NB4 (cell line): Measurements from ENCODE around the gene PLXNA2.

Source experiments
- CTCF ChIP-seq: IDR thresholded peaks from one replicate; pipeline ENCODE4 v1.5.1; 2012; ENCODE audit warnings: low read depth, low read length
- MAX ChIP-seq: IDR thresholded peaks from 2 replicates; pipeline ENCODE4 v1.6.1; 2011; ENCODE audit warnings: low read depth, low read length
- MYC ChIP-seq: IDR thresholded peaks from 2 replicates; pipeline ENCODE4 v1.6.1; 2011; ENCODE audit warnings: low read depth, low read length
- POLR2A ChIP-seq: IDR thresholded peaks from 2 replicates; pipeline ENCODE4 v1.6.1; 2011; ENCODE audit warnings: mild to moderate bottlenecking; ENCODE audit not compliant: insufficient read length; ENCODE audit errors: extremely low read depth

- TF ChIP-seq CTCF (no peak), POLR2A (no peak), MYC (no peak), MAX (no peak)
These were observed 174.3 kb downstream of the PLXNA2 start for GRCh38 chr1:208069908-208070307.
